HFF-Myc (cell line): ENCODE data around the gene PLEKHG3.

Experiments used
- DNase-seq: peaks from one replicate; pipeline ENCODE4 v3.0.0-alpha.2; 2011; ENCODE audit warnings: low read depth; ENCODE audit errors: extremely low read depth
- H3K4me3 ChIP-seq: replicated peaks from 2 replicates; pipeline ENCODE4 v1.5.1; 2011; ENCODE audit warnings: low read depth, mild to moderate bottlenecking, control low read depth, low read length
- CTCF ChIP-seq: IDR thresholded peaks from 2 replicates; pipeline ENCODE4 v1.5.1; 2012; ENCODE audit warnings: mild to moderate bottlenecking, low read depth, low read length, control low read depth; ENCODE audit errors: missing control alignments

The PLEKHG3 gene

GRCh38 chr14:64747327-64747726 is 43.1 kb downstream of the PLEKHG3 start:
- DNase-seq: no peak
- TF ChIP-seq CTCF: no peak
- no peak overlapping the region for H3K4me3 ChIP-seq

GRCh38 chr14:64748521-64748920 is 44.3 kb downstream of the PLEKHG3 start:
- no peak for DNase-seq
- no peak overlapping the region for H3K4me3 ChIP-seq
- no peak for TF ChIP-seq CTCF

- DNase-seq: no peak
- TF ChIP-seq CTCF: no peak
- no peak overlapping the region for H3K4me3 ChIP-seq
Observed at GRCh38 chr14:64748995-64749714, 44.9 kb downstream of the PLEKHG3 start.

- H3K4me3 ChIP-seq: no peak overlapping the region
- DNase-seq: no peak
- no peak for TF ChIP-seq CTCF
Observed at GRCh38 chr14:64752909-64753308, 48.7 kb downstream of the PLEKHG3 start.

GRCh38 chr14:64753374-64753773 is 49.1 kb downstream of the PLEKHG3 start:
- TF ChIP-seq CTCF: no peak
- no peak for DNase-seq
- H3K4me3 ChIP-seq: no peak overlapping the region

GRCh38 chr14:64753999-64754398 is 49.8 kb downstream of the PLEKHG3 start:
- no peak for DNase-seq
- no peak overlapping the region for H3K4me3 ChIP-seq
- no peak for TF ChIP-seq CTCF

GRCh38 chr14:64754685-64755084 is 50.5 kb downstream of the PLEKHG3 start:
- DNase-seq: no peak
- H3K4me3 ChIP-seq: no peak overlapping the region
- TF ChIP-seq CTCF: no peak
